HG03095 (cell line): ENCODE data around the gene ARHGAP12.
"Not testable (repeated sequence)": the region's sequence is repeated elsewhere in the genome, so short reads cannot be mapped to it uniquely, and the experiment has no call there.

Experiments
- ATAC-seq: cut with Tn5 transposase; IDR thresholded peaks from one replicate; pipeline ENCODE4 v1.9.1; 2021; ENCODE audit warnings: moderate library complexity; ENCODE audit not compliant: unreplicated experiment

Gene ARHGAP12

DNA sequence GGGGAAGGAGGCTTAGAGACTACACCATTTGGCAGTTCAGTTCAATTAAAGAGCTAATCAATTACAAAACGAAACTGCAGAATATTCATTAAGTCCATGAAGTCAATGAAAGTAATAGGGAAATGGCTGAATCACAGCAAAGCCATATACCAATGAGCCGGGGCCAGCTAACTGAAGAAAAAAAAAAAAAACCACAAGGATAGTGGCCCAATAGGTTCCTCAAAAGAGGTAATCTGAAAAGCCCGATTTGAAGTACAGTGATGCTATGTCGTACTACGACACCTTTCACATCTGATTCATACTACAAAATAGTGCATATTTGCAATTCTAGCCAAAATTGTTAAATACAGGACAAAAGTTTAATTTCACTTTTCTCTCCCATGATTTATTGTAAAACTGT lies 2.5 kb downstream of the ARHGAP12 start:
- no peak for ATAC-seq

DNA sequence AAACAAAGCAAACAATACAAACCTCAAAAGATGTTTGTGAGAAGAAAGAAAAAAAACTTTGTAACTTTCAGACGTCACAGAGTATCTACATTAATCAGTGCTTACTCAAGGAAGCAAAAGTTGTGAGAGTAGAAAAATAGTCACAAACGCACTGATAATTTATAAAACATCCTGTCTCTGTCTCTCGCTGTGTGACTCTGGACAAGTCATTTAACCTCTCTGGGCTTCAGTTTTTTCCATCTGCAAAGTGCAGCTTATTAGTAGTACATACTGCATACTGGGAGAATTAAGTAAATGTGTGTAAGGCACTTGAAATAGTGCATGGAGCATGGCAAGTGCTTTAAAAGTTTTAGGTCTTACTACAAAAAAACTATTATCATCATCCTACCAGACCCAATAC lies 3.8 kb downstream of the ARHGAP12 start:
- no peak for ATAC-seq

- ATAC-seq = no peak
These were observed 5.2 kb downstream of the ARHGAP12 start for GRCh38 chr10:31923389-31923788.

DNA sequence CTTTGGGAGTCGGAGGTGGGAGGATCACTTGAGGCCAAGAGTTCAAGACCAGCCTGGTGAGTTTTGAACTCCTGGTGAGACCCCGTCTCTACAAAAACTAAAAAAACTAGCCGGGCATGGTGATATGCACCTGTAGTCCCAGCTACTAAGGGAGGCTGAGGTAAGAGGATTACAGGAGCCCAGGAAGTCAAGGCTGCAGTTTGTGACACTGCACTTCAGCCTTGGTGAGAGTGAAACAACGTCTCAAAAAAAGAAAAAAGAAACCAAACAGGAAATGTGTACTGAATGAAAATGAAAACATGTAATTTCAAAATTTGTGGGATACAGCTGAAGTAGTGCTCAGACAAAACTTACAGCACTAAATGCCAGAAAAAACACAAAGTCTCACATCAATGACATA lies 7.6 kb downstream of the ARHGAP12 start:
- peak; percentile 59 for ATAC-seq

DNA sequence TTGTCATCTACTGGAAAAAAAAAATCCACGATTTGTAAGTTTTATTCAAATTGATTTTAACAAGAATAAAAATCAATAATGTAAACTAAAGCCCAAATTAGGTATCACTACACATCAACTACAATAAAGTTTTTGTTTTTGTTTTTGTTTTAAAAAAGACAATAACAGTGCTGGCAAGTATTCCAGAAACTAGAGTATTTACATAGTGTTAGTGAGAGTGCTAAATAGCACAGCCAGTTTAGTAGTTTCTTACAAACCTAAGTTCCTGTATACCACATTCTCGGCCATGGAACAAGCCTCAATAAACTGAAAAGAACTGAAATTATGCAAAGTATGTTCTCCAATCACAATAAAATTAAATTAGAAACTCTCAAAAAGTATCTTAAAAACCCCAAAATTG lies 8.1 kb downstream of the ARHGAP12 start:
- peak; percentile 50 for ATAC-seq

DNA sequence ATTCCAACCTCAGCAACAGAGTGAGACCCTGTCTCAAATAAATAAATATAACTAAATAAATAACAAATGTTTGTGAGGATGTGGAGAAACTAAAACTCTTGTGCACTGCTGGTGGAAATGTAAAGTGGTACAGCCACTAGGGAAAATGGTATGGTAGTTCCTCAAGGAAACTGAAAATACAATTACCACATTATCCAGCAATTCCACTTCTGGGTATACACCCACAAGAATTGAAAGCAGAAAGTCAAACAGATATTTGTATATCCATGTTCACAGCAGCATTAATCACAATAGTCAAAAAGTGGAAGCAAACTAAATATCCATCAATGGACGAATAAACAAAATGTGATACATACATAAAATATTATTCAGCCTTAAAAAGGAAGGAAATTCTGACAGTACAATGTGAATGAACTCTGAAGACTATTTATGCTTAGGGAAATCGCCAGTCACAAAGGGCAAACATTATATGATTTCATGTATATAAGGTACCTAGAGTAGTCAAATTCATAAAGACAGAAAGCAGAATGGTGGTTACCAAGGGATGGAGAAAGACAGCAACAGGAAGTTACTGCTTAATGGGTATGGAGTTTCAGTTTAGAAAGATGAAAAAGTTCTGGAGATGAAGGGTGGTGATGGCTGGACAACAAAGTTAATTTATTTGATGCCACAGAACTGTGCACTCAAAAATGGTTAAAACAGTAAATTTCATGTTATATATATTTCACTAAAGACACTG lies 9.8 kb downstream of the ARHGAP12 start:
- ATAC-seq = no peak

GRCh38 chr10:31914370-31914769 lies 14.3 kb downstream of the ARHGAP12 start:
- ATAC-seq = no peak

DNA sequence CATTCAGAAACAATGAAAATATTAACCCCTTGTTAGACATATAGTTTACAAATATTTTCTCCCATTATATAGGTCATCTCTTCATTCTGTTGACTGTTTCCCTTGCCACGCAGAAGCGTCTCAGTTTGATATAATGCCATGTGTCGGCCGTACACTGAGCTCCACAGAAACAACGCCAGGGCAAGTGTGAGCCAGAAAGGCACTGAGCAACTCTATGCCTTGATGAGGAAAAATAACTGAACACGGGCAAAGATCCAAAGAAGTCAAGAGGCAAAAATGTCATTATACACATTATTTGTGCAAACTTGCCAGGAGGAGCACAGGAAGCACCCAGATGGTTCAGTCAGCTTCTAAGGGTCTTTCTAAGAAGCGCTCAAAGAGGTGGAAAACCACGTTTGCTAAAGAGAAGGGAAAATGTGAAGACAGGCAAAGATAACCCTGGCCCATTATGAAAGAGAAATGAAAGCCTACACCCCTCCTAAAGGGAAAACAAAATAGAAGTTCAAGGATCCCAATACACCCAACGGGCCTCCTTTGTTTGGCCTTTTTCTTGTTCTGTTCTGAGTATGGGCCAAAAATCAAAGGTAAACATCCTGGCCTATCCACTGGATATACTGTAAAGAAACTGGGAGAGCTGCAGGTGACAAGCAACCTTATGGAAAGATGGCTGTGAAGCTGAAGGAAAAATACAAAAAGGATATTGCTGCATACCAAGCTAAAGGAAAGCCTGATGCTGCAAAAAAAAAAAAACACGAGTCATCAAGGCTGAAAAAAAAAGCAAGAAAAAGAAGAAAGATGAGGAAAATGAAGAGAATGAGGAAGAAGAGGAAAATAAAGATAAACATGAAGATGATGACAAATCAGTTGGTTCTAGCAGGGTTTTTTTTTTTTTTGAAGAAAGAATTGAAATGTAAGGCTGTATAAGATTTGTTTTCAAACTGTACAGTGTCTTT lies 15.5 kb downstream of the ARHGAP12 start:
- no peak for ATAC-seq

GRCh38 chr10:31912289-31912688 lies 16.3 kb downstream of the ARHGAP12 start:
- no peak for ATAC-seq

GRCh38 chr10:31910016-31910415 lies 18.6 kb downstream of the ARHGAP12 start:
- ATAC-seq = no peak

- ATAC-seq = no peak
These were observed 20.5 kb downstream of the ARHGAP12 start for GRCh38 chr10:31908157-31908556.

DNA sequence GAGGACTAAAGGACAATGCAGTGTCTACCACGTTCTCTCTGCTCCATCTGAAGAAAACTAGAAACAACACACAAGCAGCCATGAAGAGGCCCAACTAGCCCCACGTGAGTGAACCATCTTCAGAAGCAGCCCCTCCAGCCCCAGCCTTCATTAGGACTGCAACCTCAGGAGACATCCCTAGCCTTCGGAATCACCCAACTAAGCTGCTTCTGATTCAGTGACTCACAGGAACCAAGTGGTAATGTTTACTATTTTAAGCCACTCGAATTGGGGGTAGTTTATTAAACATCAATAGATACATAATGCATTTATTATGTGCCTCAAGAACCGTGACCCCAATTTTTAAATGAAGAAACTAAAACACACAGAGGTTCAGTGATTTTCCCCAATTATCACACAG lies 22.6 kb downstream of the ARHGAP12 start:
- no peak for ATAC-seq

GRCh38 chr10:31905586-31905985 lies 23.0 kb downstream of the ARHGAP12 start:
- ATAC-seq = no peak

DNA sequence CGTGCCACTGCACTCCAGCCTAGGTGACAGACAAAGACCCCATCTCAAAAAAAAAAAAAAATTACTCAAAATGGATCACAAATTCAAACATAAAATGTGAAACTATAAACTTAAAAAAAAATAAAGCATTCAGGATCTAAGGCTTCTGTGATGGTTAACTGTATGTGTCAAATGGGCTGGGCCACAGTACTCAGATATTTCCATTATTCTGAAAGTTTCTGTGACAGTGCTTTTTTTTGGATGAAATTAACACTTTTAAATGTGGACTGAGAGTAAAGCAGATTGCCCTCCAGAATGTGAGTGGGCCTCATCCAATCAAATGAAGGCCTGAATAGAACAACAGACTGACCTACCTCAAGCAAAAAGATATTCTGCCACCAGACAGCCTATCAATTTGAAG lies 26.0 kb downstream of the ARHGAP12 start:
- no peak for ATAC-seq

GRCh38 chr10:31897506-31897905 lies 31.1 kb downstream of the ARHGAP12 start:
- no peak for ATAC-seq

- ATAC-seq = no peak
These were observed 31.7 kb downstream of the ARHGAP12 start for GRCh38 chr10:31896968-31897384.

DNA sequence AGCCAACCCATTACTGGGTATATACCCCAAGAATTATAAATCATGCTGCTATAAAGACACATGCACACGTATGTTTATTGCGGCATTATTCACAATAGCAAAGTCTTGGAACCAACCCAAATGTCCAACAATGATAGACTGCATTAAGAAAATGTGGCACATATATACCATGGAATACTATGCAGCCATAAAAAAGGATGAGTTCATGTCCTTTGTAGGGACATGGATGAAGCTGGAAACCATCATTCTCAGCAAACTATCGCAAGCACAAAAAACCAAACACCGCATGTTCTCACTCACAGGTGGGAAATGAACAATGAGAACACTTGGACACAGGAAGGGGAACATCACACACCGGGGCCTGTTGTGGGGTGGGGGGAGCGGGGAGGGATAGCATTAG lies 32.9 kb downstream of the ARHGAP12 start:
- ATAC-seq = not testable (repeated sequence)

DNA sequence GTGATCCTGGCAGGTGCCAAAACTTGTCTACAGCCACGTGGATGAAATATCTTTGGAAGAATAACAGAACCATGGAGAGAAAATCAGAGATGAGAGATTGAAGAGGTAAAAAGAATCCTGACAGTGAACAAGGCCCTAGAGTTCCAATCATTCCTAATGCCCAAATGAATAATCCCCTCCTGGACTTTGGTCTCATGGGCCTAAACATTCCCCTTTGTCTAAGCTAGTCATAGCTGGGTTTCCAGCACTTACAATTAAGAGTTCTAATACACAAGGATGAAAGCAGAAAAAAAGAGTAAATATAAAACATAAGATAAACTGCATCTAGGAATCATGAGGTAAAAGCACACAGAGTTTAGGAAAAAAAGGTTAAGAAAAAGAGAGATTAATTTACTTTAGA lies 40.2 kb downstream of the ARHGAP12 start:
- ATAC-seq = no peak

DNA sequence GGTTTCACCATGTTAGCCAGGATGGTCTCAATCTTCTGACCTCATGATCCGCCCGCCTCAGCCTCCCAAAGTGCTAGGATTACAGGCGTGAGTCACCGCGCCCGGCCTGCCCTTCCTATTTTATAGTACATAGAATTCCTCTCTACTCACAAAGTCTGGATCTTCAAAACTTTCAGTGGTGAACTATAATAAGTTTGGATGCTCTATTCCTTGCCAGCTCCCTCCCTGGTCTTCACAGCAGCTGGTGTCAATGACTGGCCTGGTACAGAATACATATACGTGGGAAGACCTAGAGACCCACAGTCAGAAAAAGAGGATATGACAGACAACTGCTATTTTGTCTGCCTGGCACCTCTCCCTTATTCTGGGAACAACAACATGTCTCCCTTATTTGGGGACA lies 40.8 kb downstream of the ARHGAP12 start:
- no peak for ATAC-seq

DNA sequence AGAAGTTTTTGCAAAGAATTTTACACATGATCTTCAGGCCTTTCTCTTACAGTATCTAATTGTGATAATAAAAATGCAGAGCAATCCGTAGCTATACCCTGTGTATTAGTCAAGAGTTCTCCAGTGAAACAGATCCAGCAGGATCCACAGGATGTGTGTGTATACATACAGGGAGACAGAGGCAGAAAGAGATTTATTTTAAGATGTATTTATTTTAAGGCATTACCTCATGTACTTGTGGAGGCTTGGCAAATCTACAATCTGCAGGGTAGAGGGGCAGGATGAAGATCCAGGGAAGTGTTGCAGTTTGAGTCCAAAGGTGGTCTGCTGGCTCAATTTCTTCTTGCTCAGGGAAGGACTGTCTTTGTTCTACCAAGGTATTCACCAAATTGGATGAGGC lies 41.7 kb downstream of the ARHGAP12 start:
- ATAC-seq = no peak

DNA sequence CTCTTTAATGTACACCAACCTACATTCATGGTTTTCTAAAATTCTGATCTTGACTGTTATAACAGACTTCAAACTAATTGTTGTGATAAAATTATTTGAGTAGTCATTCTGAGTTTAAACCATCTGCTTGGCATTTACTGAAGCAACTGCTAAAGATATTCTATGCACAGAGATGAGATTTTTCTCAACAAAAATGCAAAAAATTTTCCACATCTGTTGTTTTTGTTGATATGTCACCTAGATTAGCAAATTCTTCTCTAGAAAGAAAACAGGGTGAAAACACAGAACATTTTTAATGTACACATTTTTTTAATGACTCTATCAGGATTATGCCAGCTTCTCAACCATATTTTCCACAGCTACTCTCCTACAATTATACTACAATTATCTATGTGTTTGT lies 42.7 kb downstream of the ARHGAP12 start:
- ATAC-seq = no peak

DNA sequence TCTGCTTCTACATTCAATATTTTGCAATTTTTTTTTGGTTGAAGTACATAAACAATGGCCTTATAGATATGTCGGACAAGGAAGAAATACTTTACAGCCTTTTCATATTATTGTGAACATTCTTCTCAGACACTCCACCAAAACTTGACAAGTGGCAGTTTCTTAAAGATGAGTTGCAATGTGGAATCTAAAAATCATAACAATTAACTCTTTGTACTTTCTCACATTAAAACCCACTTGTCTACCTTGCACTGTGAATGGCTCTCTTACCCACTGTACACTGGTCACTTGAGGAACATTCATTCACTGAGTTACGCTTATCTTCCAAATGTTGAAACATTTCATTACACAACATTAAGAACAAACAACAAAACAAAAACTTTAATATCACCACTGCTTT lies 44.2 kb downstream of the ARHGAP12 start:
- ATAC-seq = no peak
